Breast epithelium (tissue), 4 donors: Measurements from ENCODE around the gene MAP7. TPM values are rescaled to one million over a fixed set of nuclear protein-coding genes. Genes with fewer than 3 reads are reported as not detected.

ENCODE experiments used
- DNase-seq, 2 donors: peaks; one replicate each; pipeline ENCODE4 v3.0.0-alpha.2; 2019; ENCODE audit warnings: low spot score in 2 of 2
- H3K27ac ChIP-seq, 2 donors: fragments of 200-600 bp; sonication (generic) in 1 of 2; one replicate each; pipeline ENCODE4 v1.5.1; 2016 to 2019; ENCODE audit warnings: mild to moderate bottlenecking in 1 of 2
- H3K27me3 ChIP-seq, 2 donors: fragments of 200-600 bp; sonication (generic) in 1 of 2; one replicate each; pipeline versions ENCODE4 v1.5.1 to v1.6.0; 2017 to 2019; ENCODE audit warnings: control low read depth in 1 of 2, mild to moderate bottlenecking in 1 of 2
- H3K36me3 ChIP-seq: fragments of 200-600 bp; one replicate; pipeline ENCODE4 v1.5.1; 2019
- H3K4me1 ChIP-seq, 2 donors: fragments of 200-600 bp; sonication (generic); one replicate each; pipeline ENCODE4 v1.5.1; 2016 to 2019; ENCODE audit warnings: control low read depth in 1 of 2
- H3K4me3 ChIP-seq, 3 donors: fragments of 200-600 bp; sonication (generic); 1 replicate in 2 of 3; 2 replicates in 1 of 3; pipeline ENCODE4 v1.5.1; 2016 to 2019; ENCODE audit warnings: mild to moderate bottlenecking in 3 of 3, moderate library complexity in 2 of 3
- H3K9me3 ChIP-seq, 2 donors: fragments of 200-600 bp; sonication (generic) in 1 of 2; one replicate each; pipeline ENCODE4 v1.5.1; 2016 to 2019; ENCODE audit warnings: control low read depth in 1 of 2
- CTCF ChIP-seq, 3 donors: fragments of 450-650 bp; IDR thresholded peaks; one replicate each; pipeline ENCODE4 v1.5.1; 2016 to 2017; ENCODE audit warnings: antibody characterized with exemption in 3 of 3, mild to moderate bottlenecking in 3 of 3, moderate library complexity in 3 of 3
- POLR2A ChIP-seq: fragments of 450-650 bp; IDR thresholded peaks from one replicate; pipeline ENCODE4 v1.6.1; 2016; ENCODE audit warnings: antibody characterized with exemption, mild to moderate bottlenecking, moderate library complexity
- POLR2AphosphoS5 ChIP-seq, 3 donors: sonication (generic); formaldehyde crosslinking; IDR thresholded peaks; one replicate each; pipeline ENCODE4 v1.6.1; 2017; ENCODE audit warnings: antibody characterized with exemption in 3 of 3
- intact Hi-C: fragments of 100-400 bp; cut with DNase I; formaldehyde crosslinking; loops from one replicate; pipeline ENCODE4 v1.15.1; 2023; ENCODE audit warnings: low total_unique reads
- total RNA-seq, 3 donors: library from RNA; depleted of rRNA; stranded (reverse); fragments of >200 nt; gene quantifications; one replicate each; pipeline ENCODE4 v1.1.0, GENCODE V29; 2016

Gene MAP7
- total RNA-seq, 3 donors from 2014 or later, result 14.2 to 42.4 (median 16.4) TPM

GRCh38 chr6:136582711-136583471 is 32.7 kb upstream of the MAP7 start:
- no peak for DNase-seq
- no peaks in the 10 kb centered on the region for H3K4me1 ChIP-seq
- no peaks in the 10 kb centered on the region for H3K27me3 ChIP-seq
- no peaks in the 10 kb centered on the region for H3K36me3 ChIP-seq
- no peak overlapping the region for H3K4me3 ChIP-seq
- no peaks in the 10 kb centered on the region for H3K9me3 ChIP-seq
- TF ChIP-seq POLR2A (no peak), POLR2AphosphoS5 (IDR thresholded peaks at IDR 0.05) (no peak), CTCF (IDR thresholded peaks at IDR 0.05) (peak; percentile 30 to 75 (median 50))
- intact Hi-C loops, result no loop called here
- H3K27ac ChIP-seq, result peak overlapping the region; percentile 58 to 75

- TF ChIP-seq POLR2AphosphoS5 (IDR thresholded peaks at IDR 0.05), result no peak
- TF ChIP-seq POLR2A, result no peak
- TF ChIP-seq CTCF (IDR thresholded peaks at IDR 0.05), result no peak
- H3K9me3 ChIP-seq, result no peaks in the 10 kb centered on the region
- H3K4me1 ChIP-seq, result no peaks in the 10 kb centered on the region
- intact Hi-C loops, result no loop called here
- no peak for DNase-seq
- H3K27me3 ChIP-seq, result no peaks in the 10 kb centered on the region
- H3K4me3 ChIP-seq, result no peak overlapping the region
- no peaks in the 10 kb centered on the region for H3K36me3 ChIP-seq
- H3K27ac ChIP-seq, result no peak overlapping the region
Measured at GRCh38 chr6:136579800-136580199, 29.6 kb upstream of the MAP7 start.

- no peak for DNase-seq
- Histone ChIP-seq H3K27me3 (no peaks in the 10 kb centered on the region), H3K36me3 (no peaks in the 10 kb centered on the region), H3K27ac (no peak overlapping the region), H3K9me3 (no peaks in the 10 kb centered on the region), H3K4me3 (no peak overlapping the region), H3K4me1 (no peaks in the 10 kb centered on the region)
- intact Hi-C loops, result no loop called here
- TF ChIP-seq CTCF (IDR thresholded peaks at IDR 0.05) (no peak), POLR2AphosphoS5 (IDR thresholded peaks at IDR 0.05) (no peak), POLR2A (no peak)
Measured at GRCh38 chr6:136576821-136577220, 26.6 kb upstream of the MAP7 start.

- peaks cover 6 to 9% of the 10 kb centered on the region in 2 donors for H3K9me3 ChIP-seq
- H3K27me3 ChIP-seq, result no peaks in the 10 kb centered on the region
- no peaks in the 10 kb centered on the region for H3K4me1 ChIP-seq
- H3K27ac ChIP-seq, result no peak overlapping the region
- no peaks in the 10 kb centered on the region for H3K36me3 ChIP-seq
- no peak for TF ChIP-seq POLR2A
- no peak for TF ChIP-seq CTCF (IDR thresholded peaks at IDR 0.05)
- no peak for TF ChIP-seq POLR2AphosphoS5 (IDR thresholded peaks at IDR 0.05)
- H3K4me3 ChIP-seq, result no peak overlapping the region
- intact Hi-C loops, result no loop called here
- no peak for DNase-seq
Measured at GRCh38 chr6:136571496-136571895, 21.3 kb upstream of the MAP7 start.

GRCh38 chr6:136571065-136571464 is 20.8 kb upstream of the MAP7 start:
- DNase-seq, result no peak
- H3K36me3 ChIP-seq, result no peaks in the 10 kb centered on the region
- peaks cover 6 to 9% of the 10 kb centered on the region in 2 donors for H3K9me3 ChIP-seq
- no peaks in the 10 kb centered on the region for H3K27me3 ChIP-seq
- intact Hi-C loops, result no loop called here
- no peak for TF ChIP-seq CTCF (IDR thresholded peaks at IDR 0.05)
- no peak for TF ChIP-seq POLR2AphosphoS5 (IDR thresholded peaks at IDR 0.05)
- TF ChIP-seq POLR2A, result no peak
- H3K27ac ChIP-seq, result no peak overlapping the region
- no peaks in the 10 kb centered on the region for H3K4me1 ChIP-seq
- H3K4me3 ChIP-seq, result no peak overlapping the region
